A375 (cell line): Measurements from ENCODE around the gene SNED1. TPM values are rescaled to one million over a fixed set of nuclear protein-coding genes. Genes with fewer than 3 reads are reported as not detected.

Experiments
- small RNA-seq: library from RNA; depleted of rRNA; stranded (forward); fragments of <200 nt; gene quantifications from one replicate; pipeline ENCODE3, GENCODE V24; 2014
- total RNA-seq: library from RNA; depleted of rRNA; stranded (reverse); fragments of >200 nt; shearing (Covaris generic); gene quantifications from 2 replicates; pipeline ENCODE4 v1.2.3, GENCODE V29; 2014; rRNA removed

SNED1 gene
- total RNA-seq: 10.2 and 13.6 TPM in 2 replicates

GRCh38 chr2:240997856-240998705 is at the start of gene SNED1:
TSS of gene SNED1 (plus strand) at chr2:240998618. CDS start at chr2:240998838, 220 bp downstream.

DNA sequence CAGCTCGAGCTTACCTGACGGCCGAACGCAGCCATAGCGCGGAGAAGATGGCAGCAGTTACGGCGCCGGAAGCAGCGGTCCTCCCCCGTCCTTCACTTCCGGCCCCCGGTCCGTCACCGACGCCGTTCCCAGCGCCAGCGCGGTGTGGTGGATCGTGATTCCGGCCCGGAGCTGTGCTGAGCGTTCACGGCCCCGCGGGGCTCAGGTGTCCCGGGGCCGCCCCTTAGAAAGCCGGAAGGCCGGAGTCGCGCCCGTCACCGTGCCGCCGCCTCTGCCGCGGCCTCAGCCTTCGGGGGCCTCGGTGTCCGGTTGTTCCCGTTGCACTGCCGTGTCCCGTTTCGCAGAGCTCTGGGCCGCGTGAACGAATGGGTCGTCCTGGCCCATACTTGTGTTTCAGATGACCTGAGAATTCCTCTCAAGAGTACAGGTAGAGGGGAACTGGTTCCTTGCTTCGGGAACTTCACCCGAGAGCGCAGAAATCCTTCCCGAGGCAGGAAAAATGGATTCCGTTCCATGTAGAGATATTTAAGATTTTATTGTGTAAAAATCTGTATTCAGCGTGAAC is 103.9 kb downstream of the SNED1 start, which contains the start of gene MTERF4:
Gene MTERF4 (minus strand): TSS at position 49 of the 565 bp plus-strand sequence. CDS start 14 bp downstream, at position 35.

Small RNAs within 50 kb of the gene (small RNA-seq; reads per million reads assigned to genes)
- not detected for gene AC005237.2

Other genes starting within 250 kb of the SNED1 start
- gene KIF1A, start 178.4 kb upstream of the SNED1 start, total RNA-seq: 5.6 and 5.8 TPM in 2 replicates
- gene AGXT, start 129.8 kb upstream of the SNED1 start, total RNA-seq: not detected in 2 replicates
- not detected in 2 replicates for gene MAB21L4, start 102.5 kb upstream of the SNED1 start, total RNA-seq
- gene CROCC2, start 92.3 kb upstream of the SNED1 start, total RNA-seq: not detected in 2 replicates
- gene MTERF4, start 103.7 kb downstream of the SNED1 start, total RNA-seq: 23.0 and 34.4 TPM in 2 replicates
- 4.4 and 4.8 TPM in 2 replicates for gene PASK, start 150.9 kb downstream of the SNED1 start, total RNA-seq
- gene PPP1R7, start 151.8 kb downstream of the SNED1 start, total RNA-seq: 34.4 and 49.7 TPM in 2 replicates
- 0.19 and 1.0 TPM in 2 replicates for gene ANO7, start 190.1 kb downstream of the SNED1 start, total RNA-seq